HEK293T (cell line): Measurements from ENCODE around the gene ACBD6.

Experiments
- BHLHE40 ChIP-seq: fragments of 450-650 bp; IDR thresholded peaks from 2 replicates; pipeline ENCODE4 v1.6.1; 2016; ENCODE audit warnings: mild to moderate bottlenecking, moderate library complexity, borderline replicate concordance
- FOXK2 ChIP-seq: fragments of 450-650 bp; IDR thresholded peaks from 2 replicates; pipeline ENCODE4 v1.6.1; 2016; ENCODE audit warnings: mild to moderate bottlenecking
- LEF1 ChIP-seq: fragments of 450-650 bp; IDR thresholded peaks from 2 replicates; pipeline ENCODE4 v1.6.1; 2017; ENCODE audit warnings: mild to moderate bottlenecking, borderline replicate concordance
- SP1 ChIP-seq: fragments of 450-650 bp; IDR thresholded peaks from 2 replicates; pipeline ENCODE4 v1.6.1; 2017
- TARDBP ChIP-seq: fragments of 450-650 bp; IDR thresholded peaks from 2 replicates; pipeline ENCODE4 v1.6.1; 2016
- ZNF384 ChIP-seq: fragments of 450-650 bp; IDR thresholded peaks from 2 replicates; pipeline ENCODE4 v1.6.1; 2016

- TF ChIP-seq FOXK2 (no peak), TARDBP (no peak), SP1 (no peak), ZNF384 (no peak), LEF1 (no peak), BHLHE40 (no peak)
Observed at GRCh38 chr1:180254496-180254819, 247.9 kb downstream of the ACBD6 start.
